PC-3 (cell line): Measurements from ENCODE around the gene FSTL1. TPM values are rescaled to one million over a fixed set of nuclear protein-coding genes. Genes with fewer than 3 reads are reported as not detected.

Source experiments
- ATAC-seq: fragments of 200-7000 bp; cut with Tn5 transposase; 2 replicates; pipeline ENCODE4 v1.9.1; 2020; ENCODE audit warnings: mild to moderate bottlenecking, moderate library complexity
- BruUV-seq: library from RNA; stranded (reverse); fragments of 400-500 nt; replicated peaks from 2 replicates; lab custom pipeline; 2021; lab: Mats Ljungman, UMichigan
- CTCF ChIA-PET: fragments of 300-600 bp; sonication (Branson Sonifier 250); formaldehyde crosslinking; loops from one replicate; lab custom pipeline; 2022; ENCODE audit warnings: antibody characterized with exemption; lab: Charles Lee
- POLR2A ChIA-PET: fragments of 300-600 bp; sonication (Branson Sonifier 250); formaldehyde crosslinking; loops from one replicate; lab custom pipeline; 2022; ENCODE audit warnings: antibody characterized with exemption; ENCODE audit not compliant: unreplicated experiment; lab: Charles Lee
- DNase-seq: peaks from one replicate; pipeline ENCODE4 v3.0.0-alpha.2; 2015
- H2AFZ ChIP-seq: fragments of 300-600 bp; sonication (generic); 2 replicates; pipeline ENCODE4 v1.6.0; 2016; ENCODE audit warnings: antibody characterized with exemption, low read length
- H3F3A ChIP-seq: fragments of 300-600 bp; sonication (generic); one replicate; pipeline ENCODE4 v1.6.0; 2017; ENCODE audit warnings: antibody characterized with exemption, low read length, control low read depth, mild to moderate bottlenecking; ENCODE audit not compliant: unreplicated experiment
- H3K27ac ChIP-seq: fragments of 300-600 bp; sonication (generic); 2 replicates; pipeline ENCODE4 v1.5.1; 2016; ENCODE audit warnings: mild to moderate bottlenecking, low read length
- H3K27me3 ChIP-seq: fragments of 300-600 bp; sonication (generic); 2 replicates; pipeline ENCODE4 v1.6.1; 2016; ENCODE audit warnings: low read length, mixed read lengths
- H3K36me3 ChIP-seq: fragments of 300-600 bp; sonication (generic); 2 replicates; pipeline ENCODE4 v1.6.1; 2016; ENCODE audit warnings: low read depth, mixed run types, low read length, mixed read lengths
- H3K4me1 ChIP-seq: fragments of 300-600 bp; sonication (generic); 2 replicates; pipeline ENCODE4 v1.5.1; 2016; ENCODE audit warnings: low read length; ENCODE audit not compliant: insufficient read depth
- H3K4me2 ChIP-seq: fragments of 300-600 bp; sonication (generic); 2 replicates; pipeline ENCODE4 v1.6.0; 2016; ENCODE audit warnings: low read length
- H3K4me3 ChIP-seq: fragments of 300-600 bp; sonication (generic); 2 replicates; pipeline ENCODE4 v1.5.1; 2016; ENCODE audit warnings: mild to moderate bottlenecking, low read length, mixed read lengths
- H3K79me2 ChIP-seq: fragments of 300-600 bp; sonication (generic); 2 replicates; pipeline ENCODE4 v1.6.1; 2017; ENCODE audit warnings: low read length, mixed read lengths
- H3K9ac ChIP-seq: fragments of 300-600 bp; sonication (generic); 2 replicates; pipeline ENCODE4 v1.6.0; 2016; ENCODE audit warnings: mild to moderate bottlenecking, low read length
- H3K9me2 ChIP-seq: fragments of 300-600 bp; sonication (generic); replicated peaks from 2 replicates; pipeline ENCODE4 v1.6.1; 2016; ENCODE audit warnings: mixed run types, low read length, mixed read lengths
- H3K9me3 ChIP-seq: fragments of 300-600 bp; sonication (generic); 2 replicates; pipeline ENCODE4 v1.6.1; 2016; ENCODE audit warnings: low read length, mixed read lengths
- H4K20me1 ChIP-seq: fragments of 300-600 bp; sonication (generic); 2 replicates; pipeline ENCODE4 v1.6.1; 2016; ENCODE audit warnings: low read length, mixed read lengths
- EZH2 ChIP-seq: fragments of 300-600 bp; sonication (generic); IDR thresholded peaks from one replicate; pipeline ENCODE4 v1.6.1; 2017; ENCODE audit warnings: antibody characterized with exemption, mild to moderate bottlenecking, low read length; ENCODE audit not compliant: unreplicated experiment
- EZH2phosphoT487 ChIP-seq: fragments of 300-600 bp; sonication (generic); IDR thresholded peaks from 2 replicates; pipeline ENCODE4 v1.6.1; 2018; ENCODE audit warnings: mild to moderate bottlenecking, antibody characterized with exemption, low read length, borderline replicate concordance
- intact Hi-C: fragments of 100-400 bp; cut with micrococcal nuclease; formaldehyde crosslinking; loops from 2 replicates; pipeline ENCODE4 v1.9.0; 2023
- total RNA-seq: library from RNA; depleted of rRNA; stranded (reverse); fragments of >200 nt; gene quantifications from 2 replicates; pipeline ENCODE4 v1.2.3, GENCODE V29; 2014
- TF ChIP-seq, protein P1 (sequence below): fragments of 300-600 bp; sonication (generic); conservative IDR thresholded peaks from 2 replicates; pipeline ENCODE4 v1.5.1; 2017; ENCODE audit warnings: antibody characterized with exemption, low read depth, mild to moderate bottlenecking, low read length

Gene FSTL1
- total RNA-seq, 1 experiment from 2014 or later, result 178 TPM

DNA sequence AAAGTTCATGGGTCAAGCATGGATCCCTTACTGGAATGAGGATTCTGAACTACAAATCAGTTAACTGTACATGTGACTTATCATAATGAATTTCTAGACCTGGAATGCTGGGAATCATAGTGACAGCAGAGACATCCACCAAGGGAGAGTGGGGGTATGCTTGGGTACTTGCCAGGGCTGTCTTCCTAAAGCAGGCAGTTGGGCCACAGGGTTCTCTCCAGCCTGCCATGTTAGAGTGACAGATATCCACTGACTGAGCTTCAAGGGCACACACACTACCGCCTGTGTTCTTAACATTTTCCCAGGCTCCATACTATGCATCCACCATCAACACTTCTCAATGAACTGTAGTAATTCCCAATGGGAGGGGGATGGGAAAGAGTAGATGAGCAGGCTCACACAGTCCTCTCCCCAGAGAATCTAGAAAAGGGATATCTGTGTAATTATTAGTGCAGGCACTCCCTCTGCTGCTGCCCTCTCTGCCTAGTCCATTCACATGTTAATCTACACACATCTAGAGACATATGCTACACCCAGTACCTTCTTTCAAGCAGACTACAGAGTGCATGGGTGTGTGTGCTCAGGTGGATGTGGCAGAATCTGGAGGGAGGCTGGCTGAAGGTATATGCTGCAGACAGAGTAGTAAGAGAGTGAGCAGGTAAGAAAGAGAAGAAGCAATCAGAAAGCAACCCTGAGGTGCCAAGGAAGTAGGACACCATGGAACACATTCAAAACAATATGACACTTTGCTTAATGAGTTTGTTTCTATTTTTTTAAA is 3.7 kb downstream of the FSTL1 start:
- Histone ChIP-seq H3K4me1 (peaks cover 44% of the 10 kb centered on the region), H3K9me2 (no peaks in the 10 kb centered on the region), H3K4me2 (peak overlapping the region; percentile 82), H3K27ac (no peak overlapping the region), H4K20me1 (peaks cover 6% of the 10 kb centered on the region; the same call in 1 of the 2 replicates), H3K27me3 (no peaks in the 10 kb centered on the region), H3F3A (no peaks in the 10 kb centered on the region), H3K36me3 (peaks cover 36% of the 10 kb centered on the region; the same call in 1 of the 2 replicates), H2AFZ (no peak overlapping the region), H3K9ac (no peak overlapping the region), H3K9me3 (no peaks in the 10 kb centered on the region), H3K4me3 (no peak overlapping the region), H3K79me2 (peaks cover 87% of the 10 kb centered on the region)
- ATAC-seq, result no peak
- BruUV-seq, result no TSS peak
- TF ChIP-seq EZH2phosphoT487 (no peak), EZH2 (no peak)
- TF ChIP-seq, protein P1, sequence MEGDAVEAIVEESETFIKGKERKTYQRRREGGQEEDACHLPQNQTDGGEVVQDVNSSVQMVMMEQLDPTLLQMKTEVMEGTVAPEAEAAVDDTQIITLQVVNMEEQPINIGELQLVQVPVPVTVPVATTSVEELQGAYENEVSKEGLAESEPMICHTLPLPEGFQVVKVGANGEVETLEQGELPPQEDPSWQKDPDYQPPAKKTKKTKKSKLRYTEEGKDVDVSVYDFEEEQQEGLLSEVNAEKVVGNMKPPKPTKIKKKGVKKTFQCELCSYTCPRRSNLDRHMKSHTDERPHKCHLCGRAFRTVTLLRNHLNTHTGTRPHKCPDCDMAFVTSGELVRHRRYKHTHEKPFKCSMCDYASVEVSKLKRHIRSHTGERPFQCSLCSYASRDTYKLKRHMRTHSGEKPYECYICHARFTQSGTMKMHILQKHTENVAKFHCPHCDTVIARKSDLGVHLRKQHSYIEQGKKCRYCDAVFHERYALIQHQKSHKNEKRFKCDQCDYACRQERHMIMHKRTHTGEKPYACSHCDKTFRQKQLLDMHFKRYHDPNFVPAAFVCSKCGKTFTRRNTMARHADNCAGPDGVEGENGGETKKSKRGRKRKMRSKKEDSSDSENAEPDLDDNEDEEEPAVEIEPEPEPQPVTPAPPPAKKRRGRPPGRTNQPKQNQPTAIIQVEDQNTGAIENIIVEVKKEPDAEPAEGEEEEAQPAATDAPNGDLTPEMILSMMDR, result no peak
- intact Hi-C loops, result no loop called here
- ChIA-PET POLR2A (no interaction called here), CTCF (interaction anchor here (0.8 to 2.3 kb wide), 3 partner anchors 28 to 1147 kb away, joined by 4 to 15 read pairs (median 5); no protein-coding TSS in a partner anchor)
- no peak for DNase-seq

DNA sequence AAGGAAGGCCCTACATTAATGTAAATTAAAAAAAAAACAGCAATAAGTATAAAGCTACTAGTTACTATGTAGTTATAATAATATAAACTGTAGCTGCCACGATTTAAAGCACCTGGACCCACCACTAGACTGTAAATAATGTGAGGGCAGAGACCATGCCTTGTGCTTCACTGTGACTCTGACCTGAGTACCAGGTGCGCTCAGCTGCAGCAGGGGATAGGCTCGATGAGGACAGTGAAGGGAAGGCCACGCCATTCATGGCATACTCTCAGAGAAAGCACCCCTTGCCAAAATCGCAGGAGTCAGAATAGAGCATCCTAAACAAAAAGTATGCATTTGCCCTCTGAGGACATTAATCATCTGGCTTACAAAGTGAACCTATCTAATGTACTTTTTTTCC is 5.1 kb downstream of the FSTL1 start:
- intact Hi-C loops, result no loop called here
- Histone ChIP-seq H3K27me3 (no peaks in the 10 kb centered on the region), H3K27ac (no peak overlapping the region), H3K9me2 (no peaks in the 10 kb centered on the region), H3K4me2 (no peak overlapping the region), H3K9me3 (no peaks in the 10 kb centered on the region), H4K20me1 (peaks cover 6% of the 10 kb centered on the region; the same call in 1 of the 2 replicates), H3K4me3 (no peak overlapping the region), H3K9ac (no peak overlapping the region), H3K79me2 (peaks cover 97% of the 10 kb centered on the region), H2AFZ (no peak overlapping the region), H3K4me1 (peaks cover 49% of the 10 kb centered on the region), H3K36me3 (peaks cover 51% of the 10 kb centered on the region), H3F3A (no peaks in the 10 kb centered on the region)
- TF ChIP-seq, protein P1, result no peak
- no peak for TF ChIP-seq EZH2
- no peak for TF ChIP-seq EZH2phosphoT487
- no peak for DNase-seq
- CTCF ChIA-PET, result interaction anchor here (1.1 to 2.3 kb wide), 2 partner anchors 27 to 28 kb away, joined by 5 to 15 read pairs; no protein-coding TSS in a partner anchor
- POLR2A ChIA-PET, result interaction anchor here (0.5 kb wide), 1 partner anchor 129 kb away, joined by 3 read pairs; no protein-coding TSS in a partner anchor
- ATAC-seq, result no peak
- no TSS peak for BruUV-seq
